GM12873 (cell line): Measurements from ENCODE around the gene EFCC1.

Source experiments
- TF ChIP-seq, protein P1 (sequence below): IDR thresholded peaks from 2 replicates; pipeline ENCODE4 v1.5.1; 2012; ENCODE audit warnings: low read depth, mild to moderate bottlenecking, moderate library complexity, low read length, control low read depth; ENCODE audit not compliant: insufficient read depth; ENCODE audit errors: missing control alignments

The EFCC1 gene

DNA sequence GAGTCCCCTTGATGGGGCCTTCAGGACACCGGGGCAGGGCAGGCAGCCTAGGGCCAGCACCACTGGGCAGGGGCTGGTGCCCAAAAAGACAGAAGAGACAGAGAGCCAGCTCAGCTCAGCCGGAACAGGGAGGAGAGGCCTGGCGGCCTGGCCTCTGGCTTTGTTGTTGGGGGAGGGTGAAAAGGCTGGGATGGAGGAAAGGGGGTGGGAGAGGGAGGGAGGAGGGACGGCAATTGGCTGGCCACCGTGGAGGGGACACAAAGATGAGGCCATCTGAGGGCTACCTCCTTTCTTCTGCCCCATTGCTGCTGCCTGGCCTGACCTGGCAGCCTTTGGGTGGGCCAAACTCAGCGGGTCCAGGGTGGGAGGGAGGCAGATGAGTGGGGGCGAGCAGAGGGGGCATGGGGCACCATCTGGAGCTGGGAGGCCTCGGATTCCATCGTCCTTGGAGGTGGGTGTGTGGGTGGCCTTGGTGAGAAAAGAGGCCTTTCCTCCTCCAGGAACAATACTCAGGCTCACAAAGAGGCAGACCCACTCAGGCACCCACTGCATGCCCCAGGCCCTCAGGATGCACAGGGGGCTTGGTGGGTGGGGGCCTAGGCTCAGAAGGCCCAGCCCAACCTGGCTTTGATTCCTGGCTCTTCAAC is 9.3 kb downstream of the EFCC1 start:
- TF ChIP-seq, protein P1, sequence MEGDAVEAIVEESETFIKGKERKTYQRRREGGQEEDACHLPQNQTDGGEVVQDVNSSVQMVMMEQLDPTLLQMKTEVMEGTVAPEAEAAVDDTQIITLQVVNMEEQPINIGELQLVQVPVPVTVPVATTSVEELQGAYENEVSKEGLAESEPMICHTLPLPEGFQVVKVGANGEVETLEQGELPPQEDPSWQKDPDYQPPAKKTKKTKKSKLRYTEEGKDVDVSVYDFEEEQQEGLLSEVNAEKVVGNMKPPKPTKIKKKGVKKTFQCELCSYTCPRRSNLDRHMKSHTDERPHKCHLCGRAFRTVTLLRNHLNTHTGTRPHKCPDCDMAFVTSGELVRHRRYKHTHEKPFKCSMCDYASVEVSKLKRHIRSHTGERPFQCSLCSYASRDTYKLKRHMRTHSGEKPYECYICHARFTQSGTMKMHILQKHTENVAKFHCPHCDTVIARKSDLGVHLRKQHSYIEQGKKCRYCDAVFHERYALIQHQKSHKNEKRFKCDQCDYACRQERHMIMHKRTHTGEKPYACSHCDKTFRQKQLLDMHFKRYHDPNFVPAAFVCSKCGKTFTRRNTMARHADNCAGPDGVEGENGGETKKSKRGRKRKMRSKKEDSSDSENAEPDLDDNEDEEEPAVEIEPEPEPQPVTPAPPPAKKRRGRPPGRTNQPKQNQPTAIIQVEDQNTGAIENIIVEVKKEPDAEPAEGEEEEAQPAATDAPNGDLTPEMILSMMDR, result no peak

DNA sequence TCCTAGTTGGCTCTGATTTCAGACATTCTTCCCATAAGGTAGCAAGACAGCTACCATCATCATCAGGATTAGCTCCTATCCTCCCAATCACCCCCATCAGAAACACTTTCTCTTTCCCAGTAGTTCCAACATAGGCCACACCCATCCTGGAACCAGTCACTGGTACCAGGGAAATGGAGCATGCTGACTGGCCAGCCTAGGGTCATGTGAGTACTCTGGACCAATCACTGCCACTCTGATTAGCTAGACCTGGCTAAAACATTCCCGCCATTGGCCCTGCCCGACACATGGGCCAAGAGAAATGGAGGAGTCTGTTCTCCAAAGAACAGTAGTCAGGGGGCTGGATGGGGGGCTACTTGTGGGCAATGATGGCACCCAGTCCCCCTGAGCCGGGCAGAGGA is 12.4 kb downstream of the EFCC1 start:
- TF ChIP-seq, protein P1, result no peak

DNA sequence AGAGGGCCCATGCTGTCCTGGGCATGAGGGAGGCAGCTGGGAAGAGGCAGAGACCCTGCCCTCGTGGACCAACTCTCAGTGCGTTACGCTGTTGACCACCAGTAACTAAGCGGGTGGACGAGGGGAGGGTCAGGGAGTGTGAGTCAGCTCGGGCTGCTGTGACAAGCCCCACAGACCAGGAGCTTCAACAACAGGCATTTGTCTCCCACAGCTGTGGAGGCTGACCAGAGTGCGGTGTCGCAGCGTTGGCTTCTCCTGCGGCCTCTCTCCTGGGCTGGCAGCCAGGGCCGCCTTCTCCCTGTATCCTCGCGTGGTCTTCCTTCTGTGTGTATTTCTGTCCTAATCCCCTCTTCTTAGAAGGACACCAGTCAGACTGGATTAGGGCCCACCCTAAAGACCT is 13.0 kb downstream of the EFCC1 start:
- TF ChIP-seq, protein P1, result no peak

- TF ChIP-seq, protein P1, result no peak
These were observed 13.8 kb downstream of the EFCC1 start for GRCh38 chr3:129014793-129015345.

DNA sequence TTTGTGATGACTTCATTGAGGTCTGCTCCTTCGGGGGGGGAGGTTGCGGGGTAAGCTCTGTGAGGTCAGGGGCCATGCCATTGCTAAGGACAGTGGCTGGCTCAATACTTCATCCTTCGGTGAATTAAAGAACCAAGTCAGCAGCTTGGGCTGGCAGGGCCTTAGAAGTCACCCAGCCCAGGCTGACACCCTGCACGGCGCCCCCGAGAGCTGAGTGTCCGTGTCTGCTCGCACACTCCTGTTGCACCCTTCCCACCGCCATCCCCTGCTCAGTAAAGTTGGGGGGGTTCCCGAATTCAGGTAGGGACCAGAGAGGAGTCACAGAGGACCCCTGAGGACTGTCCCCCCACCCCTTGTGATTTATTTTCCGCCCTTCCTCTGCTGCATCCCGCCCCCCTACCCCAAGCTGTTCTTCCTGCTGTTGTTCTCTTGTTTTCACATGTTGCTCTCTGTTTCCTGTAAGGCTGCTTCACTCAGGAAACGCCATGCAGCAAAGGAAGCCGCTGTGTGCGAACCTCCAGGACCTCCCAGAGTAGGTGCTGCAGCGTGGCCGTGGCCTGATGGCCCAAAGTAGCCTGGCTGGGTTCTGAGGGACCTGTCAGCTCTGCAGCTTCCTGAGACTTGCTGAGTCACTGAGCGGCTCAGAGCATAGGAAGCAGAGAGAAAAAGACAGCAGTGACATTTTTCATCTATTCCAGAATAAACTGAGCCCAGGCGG is 14.4 kb downstream of the EFCC1 start:
- TF ChIP-seq, protein P1, result no peak

GRCh38 chr3:129016356-129016719 is 15.2 kb downstream of the EFCC1 start:
- TF ChIP-seq, protein P1, result peak; percentile 23

DNA sequence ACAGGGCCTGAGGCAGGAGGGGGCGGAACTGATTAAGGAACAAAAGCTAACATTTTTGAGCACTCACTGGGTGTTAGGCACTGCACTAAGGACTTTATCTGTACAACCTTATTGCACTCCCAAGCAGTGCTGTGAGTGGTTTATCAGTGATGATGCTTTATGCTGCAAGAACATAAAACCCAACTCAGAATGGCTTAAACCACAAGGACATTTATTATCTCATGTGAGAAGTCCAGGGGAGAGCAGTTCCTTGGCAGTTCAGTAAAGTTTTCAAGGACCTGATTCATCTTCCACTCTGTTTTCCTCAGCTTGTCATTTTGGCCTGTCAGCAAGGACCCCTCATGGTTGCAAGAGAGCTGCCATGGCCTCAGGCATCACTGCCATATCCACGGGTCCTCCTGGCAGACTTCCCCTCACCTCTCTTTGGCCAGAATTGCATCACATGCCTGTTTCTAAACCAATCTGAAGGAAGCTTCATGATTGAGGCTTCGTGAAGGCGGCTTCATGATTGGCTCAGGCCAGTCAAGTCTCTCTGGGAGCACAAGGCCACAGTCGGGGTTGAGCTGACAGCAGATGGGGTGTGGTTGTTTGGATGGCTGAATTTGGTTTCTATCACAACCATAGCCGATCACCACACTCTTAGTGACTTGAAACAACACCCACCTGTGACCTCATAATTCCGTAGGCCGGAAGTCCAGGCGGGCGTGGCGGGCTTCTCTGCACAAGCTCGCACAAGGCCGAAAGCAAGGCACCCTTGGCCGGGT is 15.8 kb downstream of the EFCC1 start:
- TF ChIP-seq, protein P1, result no peak
